IMR-90 (cell line): ENCODE results near the gene RCAN2. TPM values are rescaled to one million over a fixed set of nuclear protein-coding genes. Genes with fewer than 3 reads are reported as not detected.

Experiments used
- ATAC-seq: fragments of 200-7000 bp; cut with Tn5 transposase; 2 replicates; pipeline ENCODE4 v1.9.1; 2020; ENCODE audit warnings: low read depth, mild to moderate bottlenecking, moderate library complexity
- BruUV-seq: library from RNA; stranded (reverse); fragments of 400-500 nt; replicated peaks from 2 replicates; lab custom pipeline; 2021; lab: Mats Ljungman, UMichigan
- CTCF ChIA-PET: fragments of 300-600 bp; formaldehyde crosslinking; extraction: SDS; loops from one replicate; lab custom pipeline; 2021; ENCODE audit warnings: antibody characterized with exemption; lab: Yijun Ruan, JAX
- POLR2A ChIA-PET: fragments of 300-600 bp; sonication (Branson Sonifier 250); formaldehyde crosslinking; loops from one replicate; lab custom pipeline; 2022; ENCODE audit warnings: antibody characterized with exemption; ENCODE audit not compliant: unreplicated experiment; lab: Charles Lee
- DNase-seq: peaks from one replicate; pipeline ENCODE4 v3.0.0; 2013
- H2AFZ ChIP-seq: replicated peaks from 2 replicates; pipeline ENCODE3; 2013; ENCODE audit warnings: low read length, mild to moderate bottlenecking; ENCODE audit not compliant: poor library complexity
- H2AK5ac ChIP-seq: 2 replicates; pipeline ENCODE4 v1.6.1; 2013; ENCODE audit warnings: low read depth, low read length, inconsistent platforms
- H2AK9ac ChIP-seq: replicated peaks from 2 replicates; pipeline ENCODE3; 2013; ENCODE audit warnings: mild to moderate bottlenecking, low read depth, low read length, moderate library complexity; ENCODE audit not compliant: poor library complexity
- H2BK120ac ChIP-seq: 2 replicates; pipeline ENCODE4 v1.6.1; 2013; ENCODE audit warnings: low read depth, low read length, inconsistent platforms
- H2BK15ac ChIP-seq: 3 replicates; pipeline ENCODE4 v1.6.1; 2013; ENCODE audit warnings: low read depth, low read length, inconsistent platforms
- H2BK20ac ChIP-seq: 2 replicates; pipeline ENCODE4 v1.6.1; 2013; ENCODE audit warnings: low read depth, mild to moderate bottlenecking, inconsistent platforms, low read length, moderate library complexity
- H2BK5ac ChIP-seq: 2 replicates; pipeline ENCODE4 v1.6.1; 2013; ENCODE audit warnings: mild to moderate bottlenecking, low read depth, low read length, inconsistent platforms; ENCODE audit not compliant: poor library complexity, severe bottlenecking
- H3K14ac ChIP-seq: replicated peaks from 2 replicates; pipeline ENCODE4 v1.6.1; 2013; ENCODE audit warnings: low read depth, low read length, inconsistent platforms
- H3K18ac ChIP-seq: 2 replicates; pipeline ENCODE4 v1.6.1; 2013; ENCODE audit warnings: low read depth, low read length, control low read depth
- H3K23ac ChIP-seq: 2 replicates; pipeline ENCODE4 v1.6.1; 2013; ENCODE audit warnings: low read depth, low read length, inconsistent platforms
- H3K27ac ChIP-seq: 2 replicates; pipeline ENCODE4 v1.5.1; 2013; ENCODE audit warnings: mild to moderate bottlenecking, control low read depth, low read length; ENCODE audit not compliant: insufficient read depth
- H3K27me3 ChIP-seq: 2 replicates; pipeline ENCODE4 v1.6.1; 2013; ENCODE audit warnings: low read length; ENCODE audit not compliant: control insufficient read depth, insufficient read depth
- H3K36me3 ChIP-seq: 2 replicates; pipeline ENCODE4 v1.6.1; 2013; ENCODE audit warnings: low read length, mixed read lengths; ENCODE audit not compliant: control insufficient read depth, insufficient read depth
- H3K4ac ChIP-seq: 2 replicates; pipeline ENCODE4 v1.6.1; 2013; ENCODE audit warnings: low read depth, low read length, inconsistent platforms
- H3K4me1 ChIP-seq: 2 replicates; pipeline ENCODE4 v1.6.1; 2013; ENCODE audit warnings: low read length, mixed read lengths; ENCODE audit not compliant: control insufficient read depth, insufficient read depth
- H3K4me2 ChIP-seq: 2 replicates; pipeline ENCODE4 v1.6.1; 2013; ENCODE audit warnings: low read depth, mild to moderate bottlenecking, control low read depth, low read length, moderate library complexity
- H3K4me3 ChIP-seq: 2 replicates; pipeline ENCODE4 v1.5.1; 2013; ENCODE audit warnings: low read depth, mild to moderate bottlenecking, control low read depth, low read length, moderate library complexity; ENCODE audit not compliant: insufficient read depth
- H3K56ac ChIP-seq: 2 replicates; pipeline ENCODE4 v1.6.1; 2013; ENCODE audit warnings: low read length, inconsistent platforms; ENCODE audit not compliant: insufficient read depth; ENCODE audit errors: extremely low read depth
- H3K79me1 ChIP-seq, 2 experiments: 2 replicates each; pipeline ENCODE4 v1.6.1; 2013; ENCODE audit warnings: low read length in 2 of 2, inconsistent platforms in 1 of 2, low read depth in 1 of 2
- H3K9ac ChIP-seq: 2 replicates; pipeline ENCODE4 v1.6.1; 2013; ENCODE audit warnings: low read depth, low read length, control low read depth
- H3K9me1 ChIP-seq: 2 replicates; pipeline ENCODE4 v1.6.1; 2013; ENCODE audit warnings: low read length, inconsistent platforms; ENCODE audit not compliant: insufficient read depth
- H3K9me3 ChIP-seq: 2 replicates; pipeline ENCODE4 v1.6.1; 2013; ENCODE audit warnings: low read length; ENCODE audit not compliant: control insufficient read depth, insufficient read depth
- H4K20me1 ChIP-seq: 2 replicates; pipeline ENCODE4 v1.6.1; 2013; ENCODE audit warnings: low read length, inconsistent platforms; ENCODE audit not compliant: insufficient read depth
- H4K5ac ChIP-seq: 2 replicates; pipeline ENCODE4 v1.6.1; 2013; ENCODE audit warnings: mild to moderate bottlenecking, low read depth, low read length, control low read depth
- H4K8ac ChIP-seq, 2 experiments: 2 replicates each; pipeline ENCODE4 v1.6.1; 2013; ENCODE audit warnings: low read depth in 2 of 2, low read length in 2 of 2, control low read depth in 1 of 2, inconsistent platforms in 1 of 2
- H4K91ac ChIP-seq: 2 replicates; pipeline ENCODE4 v1.6.1; 2013; ENCODE audit warnings: low read depth, low read length, inconsistent platforms; ENCODE audit not compliant: insufficient read depth
- BHLHE40 ChIP-seq: fragments of 150-350 bp; IDR thresholded peaks from 2 replicates; pipeline ENCODE4 v1.6.1; 2016; ENCODE audit warnings: mild to moderate bottlenecking, low read depth, low read length
- FOS ChIP-seq: fragments of 150-350 bp; IDR thresholded peaks from 2 replicates; pipeline ENCODE4 v1.6.1; 2016; ENCODE audit warnings: low read depth, low read length
- NFE2L2 ChIP-seq: fragments of 150-350 bp; IDR thresholded peaks from 2 replicates; pipeline ENCODE4 v1.6.1; 2016; ENCODE audit warnings: low read depth, mild to moderate bottlenecking, low read length
- POLR2A ChIP-seq: IDR thresholded peaks from 2 replicates; pipeline ENCODE4 v1.6.1; 2012; ENCODE audit warnings: mild to moderate bottlenecking, low read depth, low read length
- RAD21 ChIP-seq: IDR thresholded peaks from 2 replicates; pipeline ENCODE4 v1.6.1; 2012; ENCODE audit warnings: low read length, improper control_type of control experiment
- WGBS, 2 experiments: methylation state at CpG; one replicate each; pipeline versions ENCODE4 v1.1.5 to v1.1.7; 2013; ENCODE audit warnings: missing lambda C conversion rate in 2 of 2; ENCODE audit not compliant: insufficient read length in 1 of 2; ENCODE audit errors: extremely low coverage in 2 of 2; 5-methylcytosine and 5-hydroxymethylcytosine counted together
- dilution Hi-C: fragments of 300-500 bp; cut with HindIII; formaldehyde crosslinking; loops from one replicate; pipeline ENCODE4 v1.14.3; 2018; ENCODE audit warnings: low sequenced_read_pairs; ENCODE audit not compliant: unreplicated experiment
- in situ Hi-C: fragments of 300-500 bp; cut with MboI; formaldehyde crosslinking; loops from 3 replicates; pipeline ENCODE4 v1.14.3; 2019; ENCODE audit warnings: low sequenced_read_pairs, inconsistent platforms, mixed read lengths
- intact Hi-C: fragments of 100-400 bp; cut with micrococcal nuclease; formaldehyde crosslinking; loops from 2 replicates; pipeline ENCODE4 v1.10.0; 2022
- polyA plus RNA-seq, 3 experiments: library from polyadenylated mRNA; depleted of rRNA; stranded (reverse); fragments of >200 nt; gene quantifications; 2 replicates each; pipeline ENCODE4 v1.2.3, GENCODE V29; 2012; ENCODE audit warnings: low replicate concordance in 1 of 3
- total RNA-seq: library from RNA; depleted of rRNA; stranded (reverse); fragments of >200 nt; gene quantifications from 2 replicates; pipeline ENCODE4 v1.2.3, GENCODE V29; 2012

Gene RCAN2
- total and polyA plus RNA-seq, 2 of the 4 experiments (the other 2 are of a cell fraction): 1.3 to 1.8 TPM

DNA sequence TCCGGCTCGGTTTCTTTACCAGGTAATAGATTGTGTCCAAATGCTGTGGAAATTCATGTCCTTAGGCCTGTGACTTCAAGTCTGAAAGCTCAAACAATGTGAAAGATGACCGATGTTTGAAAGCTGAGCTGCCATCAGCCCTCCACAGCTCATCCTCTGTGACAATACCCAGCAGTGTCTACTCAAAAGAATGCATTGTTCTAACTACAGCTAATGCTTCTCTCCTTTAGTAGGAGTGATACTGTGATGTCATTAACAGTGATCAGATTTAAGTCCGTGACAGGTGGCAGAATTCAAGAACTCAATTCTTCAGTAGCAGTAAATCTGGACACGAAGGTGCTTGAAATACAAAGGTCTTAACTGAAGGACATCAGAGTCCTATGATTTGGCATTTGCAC lies 97.3 kb downstream of the RCAN2 start:
- no peak overlapping the region for H2BK5ac ChIP-seq
- H3K4me3 ChIP-seq: no peak overlapping the region
- H4K8ac ChIP-seq: no peak overlapping the region
- H3K23ac ChIP-seq: no peak overlapping the region
- H2BK15ac ChIP-seq: no peak overlapping the region
- dilution Hi-C loops: no loop called here
- CTCF ChIA-PET: no interaction called here
- H3K9me1 ChIP-seq: no peaks in the 10 kb centered on the region
- no peak overlapping the region for H3K9ac ChIP-seq
- H3K14ac ChIP-seq: no peak overlapping the region
- no peak overlapping the region for H2AFZ ChIP-seq
- H3K4me1 ChIP-seq: no peaks in the 10 kb centered on the region
- H2AK9ac ChIP-seq: no peak overlapping the region
- in situ Hi-C loops: no loop called here
- POLR2A ChIA-PET: no interaction called here
- no peak overlapping the region for H4K5ac ChIP-seq
- BruUV-seq: no TSS peak
- no peaks in the 10 kb centered on the region for H3K9me3 ChIP-seq
- no peak overlapping the region for H3K4me2 ChIP-seq
- H3K4ac ChIP-seq: no peak overlapping the region
- no peak for DNase-seq
- no peak for ATAC-seq
- H3K18ac ChIP-seq: no peak overlapping the region
- H2BK20ac ChIP-seq: no peak overlapping the region
- no peak overlapping the region for H4K91ac ChIP-seq
- no peaks in the 10 kb centered on the region for H3K27me3 ChIP-seq
- no peak for TF ChIP-seq FOS
- no peak for TF ChIP-seq RAD21
- no peak for TF ChIP-seq NFE2L2
- TF ChIP-seq POLR2A: no peak
- no peak for TF ChIP-seq BHLHE40
- H3K56ac ChIP-seq: no peak overlapping the region
- no peak overlapping the region for H3K27ac ChIP-seq
- H3K36me3 ChIP-seq: no peaks in the 10 kb centered on the region
- no peaks in the 10 kb centered on the region for H4K20me1 ChIP-seq
- no peak overlapping the region for H2AK5ac ChIP-seq
- H3K79me1 ChIP-seq: no peaks in the 10 kb centered on the region
- intact Hi-C loops: no loop called here
- no CpG with 5 or more reads among the region's 5 CpGs for WGBS, 2 experiments
- H2BK120ac ChIP-seq: no peak overlapping the region
